SK-N-SH (cell line): ENCODE results near the gene STRBP.

Experiments
- ELF1 ChIP-seq: IDR thresholded peaks from 2 replicates; pipeline ENCODE4 v1.4.0; 2012
- EZH2phosphoT487 ChIP-seq: fragments of 200-600 bp; sonication (generic); IDR thresholded peaks from 2 replicates; pipeline ENCODE4 v1.6.1; 2017; ENCODE audit warnings: low read depth, mixed run types, mild to moderate bottlenecking, antibody characterized with exemption, moderate library complexity, borderline replicate concordance
- FOXM1 ChIP-seq: IDR thresholded peaks from 2 replicates; pipeline ENCODE4 v1.4.0; 2012; ENCODE audit warnings: low read depth, mild to moderate bottlenecking
- JUND ChIP-seq: IDR thresholded peaks from 2 replicates; pipeline ENCODE4 v1.4.0; 2012
- MXI1 ChIP-seq: IDR thresholded peaks from 2 replicates; pipeline ENCODE4 v1.6.1; 2012; ENCODE audit warnings: mild to moderate bottlenecking, low read depth, low read length, improper control_type of control experiment
- POLR2AphosphoS5 ChIP-seq: IDR thresholded peaks from 2 replicates; pipeline ENCODE4 v1.6.1; 2012; ENCODE audit warnings: low read depth, low read length
- RAD21 ChIP-seq: IDR thresholded peaks from 2 replicates; pipeline ENCODE4 v1.6.1; 2012; ENCODE audit warnings: mild to moderate bottlenecking, low read length
- RFX5 ChIP-seq: IDR thresholded peaks from 2 replicates; pipeline ENCODE4 v1.6.1; 2012; ENCODE audit warnings: mild to moderate bottlenecking, improper control_type of control experiment, low read length
- SMC3 ChIP-seq: IDR thresholded peaks from 2 replicates; pipeline ENCODE4 v1.6.1; 2012; ENCODE audit warnings: low read depth, low read length, improper control_type of control experiment
- TCF12 ChIP-seq: IDR thresholded peaks from 2 replicates; pipeline ENCODE4 v1.4.0; 2012
- TF ChIP-seq, protein P1 (sequence below): fragments of 200-600 bp; sonication (generic); IDR thresholded peaks from 2 replicates; pipeline ENCODE4 v1.6.1; 2017; ENCODE audit warnings: antibody characterized with exemption, mild to moderate bottlenecking, moderate library complexity

DNA sequence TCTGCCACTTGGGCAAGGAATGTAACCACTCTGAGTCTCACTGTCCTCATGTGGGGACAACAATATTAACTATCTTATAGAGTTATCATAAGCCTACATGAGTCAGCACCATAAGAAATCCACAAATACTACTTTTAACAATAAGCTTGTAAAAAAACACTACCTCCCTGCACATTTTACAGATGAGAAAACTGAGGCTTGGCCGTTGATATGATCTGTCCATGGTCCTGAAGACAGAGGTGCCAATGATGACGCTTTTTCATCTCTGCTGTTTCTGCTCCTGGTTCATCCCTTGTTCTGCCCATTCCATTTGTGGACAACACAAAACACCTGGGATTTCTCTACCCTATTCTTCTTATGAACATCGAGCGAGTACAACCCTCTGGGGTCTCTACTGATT lies 23.4 kb upstream of the STRBP start:
- TF ChIP-seq, protein P1, sequence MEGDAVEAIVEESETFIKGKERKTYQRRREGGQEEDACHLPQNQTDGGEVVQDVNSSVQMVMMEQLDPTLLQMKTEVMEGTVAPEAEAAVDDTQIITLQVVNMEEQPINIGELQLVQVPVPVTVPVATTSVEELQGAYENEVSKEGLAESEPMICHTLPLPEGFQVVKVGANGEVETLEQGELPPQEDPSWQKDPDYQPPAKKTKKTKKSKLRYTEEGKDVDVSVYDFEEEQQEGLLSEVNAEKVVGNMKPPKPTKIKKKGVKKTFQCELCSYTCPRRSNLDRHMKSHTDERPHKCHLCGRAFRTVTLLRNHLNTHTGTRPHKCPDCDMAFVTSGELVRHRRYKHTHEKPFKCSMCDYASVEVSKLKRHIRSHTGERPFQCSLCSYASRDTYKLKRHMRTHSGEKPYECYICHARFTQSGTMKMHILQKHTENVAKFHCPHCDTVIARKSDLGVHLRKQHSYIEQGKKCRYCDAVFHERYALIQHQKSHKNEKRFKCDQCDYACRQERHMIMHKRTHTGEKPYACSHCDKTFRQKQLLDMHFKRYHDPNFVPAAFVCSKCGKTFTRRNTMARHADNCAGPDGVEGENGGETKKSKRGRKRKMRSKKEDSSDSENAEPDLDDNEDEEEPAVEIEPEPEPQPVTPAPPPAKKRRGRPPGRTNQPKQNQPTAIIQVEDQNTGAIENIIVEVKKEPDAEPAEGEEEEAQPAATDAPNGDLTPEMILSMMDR = no peak
- no peak for TF ChIP-seq MXI1
- no peak for TF ChIP-seq POLR2AphosphoS5
- TF ChIP-seq TCF12 = no peak
- TF ChIP-seq ELF1 = no peak
- TF ChIP-seq EZH2phosphoT487 = no peak
- TF ChIP-seq RAD21 = no peak
- no peak for TF ChIP-seq RFX5
- no peak for TF ChIP-seq FOXM1
- no peak for TF ChIP-seq SMC3
- no peak for TF ChIP-seq JUND
